GM21381 (cell line): ENCODE results near the gene NRF1.

Experiments used
- ATAC-seq: cut with Tn5 transposase; IDR thresholded peaks from one replicate; pipeline ENCODE4 v1.9.1; 2021; ENCODE audit warnings: mild to moderate bottlenecking, moderate library complexity; ENCODE audit not compliant: unreplicated experiment

NRF1 gene

GRCh38 chr7:129767120-129768015 is 155.8 kb downstream of the NRF1 start:
- ATAC-seq = no peak

DNA sequence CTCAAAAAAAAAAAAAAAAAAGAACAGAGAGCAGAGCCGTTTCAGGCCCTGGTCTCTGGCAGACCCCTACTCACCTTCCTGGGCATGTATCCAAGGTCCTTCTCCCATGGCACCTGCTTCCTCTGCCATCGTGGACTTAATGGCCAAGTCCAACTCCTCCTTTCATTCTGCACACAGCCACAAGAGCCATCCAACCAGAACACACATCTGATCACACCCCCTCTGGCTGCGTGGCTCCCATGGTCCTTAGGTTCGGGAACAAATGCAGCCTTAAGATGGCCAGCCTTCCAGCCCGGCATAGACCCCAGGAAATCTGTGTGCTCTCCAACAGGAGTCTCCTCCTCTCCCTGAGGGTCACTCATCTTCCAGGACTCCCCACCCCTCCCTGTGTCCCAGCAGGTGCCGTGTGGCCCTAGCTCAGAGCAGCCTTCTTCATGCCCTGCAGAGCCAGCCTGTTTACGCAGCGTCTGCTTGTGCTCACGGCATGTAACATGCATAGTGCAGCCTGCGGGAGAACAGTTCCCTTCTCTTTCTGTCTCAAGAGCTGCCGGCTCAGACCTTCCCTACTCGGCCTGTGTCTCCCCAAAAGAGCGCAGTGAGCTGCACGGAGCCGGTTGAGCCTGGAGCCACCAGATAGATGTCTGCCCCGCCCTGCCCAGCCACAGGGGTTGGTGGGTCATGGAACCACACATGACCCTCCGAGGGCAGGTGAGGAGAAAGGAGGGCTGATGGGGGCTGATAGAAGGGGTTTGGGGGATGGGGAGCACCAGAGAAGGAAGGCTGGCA is 157.3 kb downstream of the NRF1 start:
- no peak for ATAC-seq

DNA sequence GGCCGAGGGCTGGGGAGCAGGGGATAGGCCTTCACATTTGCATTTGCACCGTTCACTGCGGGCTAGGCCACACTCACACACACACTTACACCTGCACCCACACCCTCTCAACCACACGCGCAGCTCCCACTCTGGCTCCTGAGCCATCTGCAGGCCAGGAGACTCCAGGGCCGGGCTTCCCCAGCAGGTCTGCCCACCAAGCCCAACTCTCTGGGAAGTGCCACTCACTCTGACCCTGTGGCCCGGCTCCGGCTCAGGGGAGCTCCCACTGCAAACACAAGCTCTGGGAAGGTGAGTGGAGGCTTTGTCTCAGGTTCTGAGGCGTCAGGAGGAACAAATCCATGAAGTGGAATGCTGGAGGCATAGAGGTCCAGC is 157.9 kb downstream of the NRF1 start:
- ATAC-seq = no peak

DNA sequence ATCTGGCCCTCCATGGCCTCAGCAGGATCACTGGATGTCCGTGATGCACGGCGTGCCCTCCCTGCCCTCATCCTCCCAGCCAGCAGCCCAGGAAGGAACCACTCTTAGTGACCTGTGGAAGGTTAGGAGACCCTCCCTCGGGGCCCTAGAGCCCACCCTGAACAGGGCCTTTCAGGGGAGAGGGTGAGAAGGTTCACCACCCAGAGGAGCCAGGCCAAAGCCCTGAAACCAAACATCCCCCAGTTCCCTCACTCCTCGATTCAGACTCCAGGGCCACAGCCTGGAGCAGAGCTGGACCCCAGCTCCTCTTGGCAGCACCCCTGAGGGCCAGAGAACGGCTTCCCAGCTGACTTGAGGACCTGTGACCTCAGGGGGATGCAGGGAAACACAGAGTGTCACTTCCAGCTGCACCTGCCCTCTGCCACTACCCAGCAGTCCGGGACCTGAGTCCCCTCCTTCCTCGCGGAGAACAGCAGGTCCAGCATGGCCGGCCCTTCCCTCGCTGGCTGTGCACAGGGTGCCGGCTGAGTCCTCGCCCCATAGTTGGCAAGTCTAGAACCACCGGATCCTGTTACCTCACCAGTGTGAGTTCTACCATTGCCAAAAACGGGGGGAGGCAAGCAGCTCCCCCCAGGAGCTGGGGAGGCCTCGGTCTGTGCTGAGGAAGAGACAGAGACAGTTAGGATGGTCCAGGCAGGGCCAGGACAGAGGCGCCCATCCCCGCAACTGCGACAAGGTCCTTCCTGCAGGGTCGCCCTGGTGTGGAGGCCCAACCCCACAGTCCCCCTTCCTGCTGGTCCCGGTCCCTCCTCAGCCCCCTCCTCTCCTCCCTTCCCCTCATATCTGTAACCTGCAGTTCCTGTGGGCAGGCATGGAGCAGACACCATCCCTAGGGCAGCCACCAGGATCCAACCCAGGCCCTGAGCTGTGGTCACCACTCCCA is 158.6 kb downstream of the NRF1 start:
- no peak for ATAC-seq

- ATAC-seq = no peak
These were observed 159.8 kb downstream of the NRF1 start for GRCh38 chr7:129771201-129771927.

DNA sequence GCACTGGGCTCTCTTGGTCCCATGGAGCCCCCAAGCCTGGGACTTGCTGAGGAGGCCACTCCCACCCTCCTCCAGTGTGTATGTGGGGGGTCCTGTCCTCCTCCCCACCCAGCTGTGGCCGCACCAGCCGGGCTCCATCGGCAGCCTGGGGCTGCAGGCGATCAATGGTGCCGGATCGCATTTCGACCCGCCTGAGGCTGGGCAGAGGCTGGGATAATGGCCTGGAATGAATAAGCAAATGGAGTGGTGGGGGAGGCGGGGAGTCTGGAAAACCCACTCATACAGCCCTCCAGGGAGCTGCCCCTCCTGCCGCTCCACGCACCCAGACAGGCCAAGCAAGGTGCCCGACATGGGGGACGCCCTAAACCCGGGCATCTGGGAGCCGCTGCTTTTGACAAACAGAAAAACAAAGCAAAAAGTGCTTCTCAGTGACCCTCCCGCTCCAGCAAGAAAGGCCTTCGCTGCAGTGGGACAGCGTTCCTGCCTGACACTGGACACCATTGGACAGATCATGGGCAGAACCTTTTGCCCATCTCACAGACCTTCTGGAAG is 160.5 kb downstream of the NRF1 start:
- no peak for ATAC-seq

GRCh38 chr7:129772646-129773280 is 161.2 kb downstream of the NRF1 start:
- no peak for ATAC-seq

GRCh38 chr7:129773328-129773731 is 161.8 kb downstream of the NRF1 start:
- ATAC-seq = no peak

GRCh38 chr7:129773871-129774270 is 162.4 kb downstream of the NRF1 start:
- no peak for ATAC-seq

GRCh38 chr7:129774359-129774758 is 162.8 kb downstream of the NRF1 start:
- ATAC-seq = no peak

GRCh38 chr7:129774871-129775694 is 163.6 kb downstream of the NRF1 start:
- ATAC-seq = no peak

- ATAC-seq = no peak
These were observed 164.3 kb downstream of the NRF1 start for GRCh38 chr7:129775695-129776361.

- ATAC-seq = no peak
These were observed 164.8 kb downstream of the NRF1 start for GRCh38 chr7:129776362-129776722.

DNA sequence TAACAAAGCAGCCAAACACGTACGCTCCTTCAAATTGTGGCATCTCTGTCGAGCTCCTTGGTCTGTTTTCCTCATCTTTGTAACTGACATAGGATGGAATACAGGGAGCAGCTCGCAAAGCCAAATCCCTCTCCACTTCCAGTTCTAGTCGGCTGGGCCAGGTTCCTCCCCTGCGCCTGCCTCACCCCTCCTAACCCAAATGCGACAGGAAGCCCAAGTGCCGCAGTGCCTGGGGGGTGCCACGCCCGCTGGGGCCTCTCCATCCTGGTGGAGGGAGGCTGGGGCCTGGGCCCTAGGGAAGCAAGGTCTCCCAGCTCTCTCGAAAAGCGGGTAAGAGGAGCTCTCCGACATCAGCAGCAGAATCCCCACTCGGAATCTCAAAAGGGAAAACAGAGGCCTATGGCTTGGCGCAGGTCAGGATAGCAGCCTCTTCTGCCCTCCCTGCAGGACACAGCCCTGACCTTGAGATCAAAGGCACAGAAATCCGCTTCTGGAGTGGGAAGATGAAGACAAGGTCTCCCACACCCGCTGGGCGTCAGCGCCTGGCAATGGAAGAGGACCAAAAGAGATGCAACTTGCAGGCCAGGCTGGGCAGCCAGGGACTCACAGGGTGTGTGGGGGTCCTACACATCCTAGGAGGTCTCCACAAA is 165.8 kb downstream of the NRF1 start:
- no peak for ATAC-seq

- ATAC-seq = no peak
These were observed 166.7 kb downstream of the NRF1 start for GRCh38 chr7:129777993-129778769.

DNA sequence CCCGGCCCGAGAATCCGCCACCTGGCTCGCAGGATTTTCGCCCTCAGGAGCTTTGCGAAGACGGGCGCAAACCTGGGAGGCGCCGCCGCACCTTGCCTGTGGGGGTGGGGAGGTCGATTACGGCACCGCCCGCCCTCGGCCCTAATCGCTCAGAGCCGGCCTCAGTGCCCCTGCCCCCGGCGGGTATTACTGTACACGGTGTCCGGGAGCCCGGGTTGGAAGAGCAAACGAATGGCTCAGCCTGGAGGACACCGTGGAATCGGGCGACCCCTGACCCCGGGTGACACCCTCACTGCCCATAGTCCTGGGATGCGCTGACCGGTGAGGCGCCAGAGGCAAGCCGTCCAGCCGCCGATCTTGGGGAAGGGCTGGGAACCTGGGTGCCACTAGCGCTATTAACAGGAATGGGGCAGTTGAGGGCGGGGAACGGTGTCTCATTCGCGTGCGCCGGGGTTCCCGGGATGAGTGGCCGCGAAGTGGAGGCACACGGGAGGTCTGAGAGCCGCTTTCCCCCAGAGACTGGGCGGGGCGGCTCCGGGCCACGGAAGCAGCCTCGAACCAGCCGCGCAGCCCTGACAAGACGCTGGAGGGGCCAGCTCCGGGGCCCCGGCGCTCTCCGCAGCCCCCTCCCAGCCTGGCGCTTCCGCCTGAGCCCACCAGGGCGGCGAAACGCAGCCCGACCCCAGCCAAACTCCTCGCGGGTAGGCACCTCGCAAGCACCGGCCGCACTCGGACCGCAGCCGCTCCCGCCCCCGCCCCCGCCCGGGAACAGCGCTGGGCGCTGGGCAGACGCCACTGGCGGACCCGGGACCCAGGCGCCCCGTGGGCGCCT is 167.5 kb downstream of the NRF1 start:
- no peak for ATAC-seq
